IPS DF 4.7 (cell line): ENCODE measurements around the gene GTPBP10.
"Not testable (repeated sequence)": the region's sequence is repeated elsewhere in the genome, so short reads cannot be mapped to it uniquely, and the experiment has no call there.

Experiments used
- DNase-seq: peaks from one replicate; pipeline ENCODE4 v3.0.0-alpha.2; 2013; ENCODE audit warnings: low spot score; ENCODE audit errors: extremely low read depth

GTPBP10 gene, protein sequence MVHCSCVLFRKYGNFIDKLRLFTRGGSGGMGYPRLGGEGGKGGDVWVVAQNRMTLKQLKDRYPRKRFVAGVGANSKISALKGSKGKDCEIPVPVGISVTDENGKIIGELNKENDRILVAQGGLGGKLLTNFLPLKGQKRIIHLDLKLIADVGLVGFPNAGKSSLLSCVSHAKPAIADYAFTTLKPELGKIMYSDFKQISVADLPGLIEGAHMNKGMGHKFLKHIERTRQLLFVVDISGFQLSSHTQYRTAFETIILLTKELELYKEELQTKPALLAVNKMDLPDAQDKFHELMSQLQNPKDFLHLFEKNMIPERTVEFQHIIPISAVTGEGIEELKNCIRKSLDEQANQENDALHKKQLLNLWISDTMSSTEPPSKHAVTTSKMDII

DNA sequence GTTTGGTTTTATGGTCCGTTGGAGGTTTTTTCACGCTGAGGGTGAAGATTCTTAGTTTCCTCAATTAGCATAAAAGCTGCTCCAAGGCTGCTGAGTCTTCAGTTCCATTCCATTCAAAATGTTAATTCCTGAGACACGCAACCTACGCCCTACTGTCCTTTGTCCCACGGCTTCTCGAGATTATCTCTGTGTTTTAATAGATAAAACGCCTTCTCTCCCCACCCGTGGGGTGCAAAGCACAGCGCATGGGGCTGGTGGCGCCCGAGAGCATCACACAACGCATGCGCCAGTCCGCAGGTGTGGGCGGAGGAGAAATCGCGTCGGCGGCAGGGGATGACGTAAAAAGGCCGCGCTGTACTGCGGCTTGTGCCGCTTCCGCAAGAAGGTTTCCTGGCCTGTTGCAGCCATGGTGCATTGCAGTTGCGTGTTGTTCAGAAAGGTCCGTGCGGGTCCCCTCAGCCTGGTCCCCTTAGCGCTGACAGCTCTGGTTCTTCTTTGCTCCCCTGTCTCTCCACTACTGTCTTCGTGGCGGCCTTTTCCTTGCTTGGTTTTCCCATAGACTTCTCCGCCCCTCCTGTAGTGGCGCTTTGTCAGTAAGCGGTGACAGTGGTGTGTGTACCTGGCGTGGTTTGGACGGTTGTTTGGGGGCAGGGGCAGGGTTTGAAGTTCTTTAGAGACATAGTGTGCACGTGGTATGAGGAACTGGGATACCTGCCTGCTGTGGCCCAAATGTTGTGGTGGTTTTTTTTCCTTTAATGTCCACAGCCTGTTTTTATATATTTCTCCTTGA is at the start of gene GTPBP10:
TSS of gene GTPBP10 (plus strand) at position 381 of the 790 bp plus-strand sequence. CDS start at position 407, 26 bp downstream.
- peak; percentile 84 for DNase-seq

GRCh38 chr7:90298145-90299038 is 48.1 kb upstream of the GTPBP10 start:
- DNase-seq, result peak; percentile 19

DNA sequence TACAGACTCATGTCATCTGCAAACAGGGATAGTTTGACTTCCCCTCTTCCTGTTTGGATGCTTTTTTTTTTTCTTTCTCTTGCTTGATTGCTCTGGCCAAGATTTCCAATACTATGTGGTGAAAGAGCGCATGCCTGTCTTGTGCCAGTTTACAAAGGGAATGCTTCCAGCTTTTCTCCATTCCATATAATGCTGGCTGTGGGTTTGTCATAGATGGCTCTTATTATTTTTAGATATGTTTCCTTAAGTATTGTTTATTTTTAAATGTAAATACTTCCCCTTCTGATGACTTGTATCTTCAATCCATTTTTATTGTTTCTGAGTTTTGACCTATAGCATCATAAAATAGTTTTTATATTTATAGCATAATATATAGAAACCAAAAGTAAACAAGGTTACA is 43.3 kb upstream of the GTPBP10 start:
- DNase-seq, result no peak

- DNase-seq, result no peak
Observed at GRCh38 chr7:90309872-90310271, 36.6 kb upstream of the GTPBP10 start.

DNA sequence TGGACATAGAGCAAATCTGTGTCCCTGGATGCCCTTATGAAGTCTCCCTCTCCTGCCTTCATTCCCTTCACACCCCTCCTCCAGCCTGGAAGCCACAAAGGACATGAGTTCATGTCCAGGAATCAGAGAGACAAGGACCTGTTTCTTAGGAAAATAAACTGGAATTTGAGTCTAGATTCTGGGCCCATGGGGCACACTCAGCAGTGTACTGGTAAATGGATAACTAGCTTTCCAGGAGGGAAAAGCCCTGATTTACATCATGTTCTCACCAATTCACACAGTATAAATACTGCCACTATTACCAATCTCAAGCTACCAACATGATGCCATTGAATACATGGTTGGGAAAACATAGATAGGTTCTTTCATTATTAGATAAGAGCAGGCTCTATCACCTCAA is 35.3 kb upstream of the GTPBP10 start:
- DNase-seq, result no peak

DNA sequence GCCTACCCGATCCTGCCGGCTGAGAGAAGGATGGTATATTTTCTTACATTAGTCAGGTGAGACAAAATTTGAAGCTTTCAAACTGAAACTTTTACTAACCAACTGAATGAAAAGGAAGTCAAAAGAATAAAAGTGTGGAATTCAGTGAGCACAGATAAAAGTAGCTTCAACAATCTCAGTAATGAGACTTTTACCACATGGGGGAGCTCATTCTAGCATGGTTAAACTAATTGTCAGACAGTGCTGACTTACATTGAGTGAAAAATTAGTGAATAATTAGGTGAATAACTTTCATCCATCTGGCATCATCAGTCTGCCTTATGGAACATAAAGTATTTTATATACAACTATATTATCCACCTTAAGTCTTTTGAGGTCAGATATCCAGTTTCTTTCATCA is 33.8 kb upstream of the GTPBP10 start:
- DNase-seq, result no peak

DNA sequence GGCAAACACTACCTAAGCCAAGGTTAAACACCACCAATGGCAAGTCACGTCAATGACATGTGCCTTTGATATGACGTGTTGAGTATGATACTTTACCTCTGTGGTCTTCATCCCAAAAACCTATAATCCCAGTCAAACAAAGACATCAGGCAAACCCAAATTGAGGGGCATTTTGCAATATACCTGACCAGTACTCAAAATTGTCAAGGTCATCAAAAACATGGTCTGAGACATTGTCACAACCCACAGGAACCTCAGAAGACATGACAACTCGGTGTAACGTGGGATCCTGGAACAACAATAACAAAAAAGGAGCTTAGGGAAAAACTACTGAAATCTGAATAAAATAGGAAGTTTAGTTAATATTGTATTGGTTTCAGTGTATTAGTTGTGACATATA is 32.6 kb upstream of the GTPBP10 start:
- no peak for DNase-seq

GRCh38 chr7:90320014-90320413 is 26.5 kb upstream of the GTPBP10 start:
- DNase-seq, result no peak

- no peak for DNase-seq
Observed at GRCh38 chr7:90320418-90320800, 26.1 kb upstream of the GTPBP10 start.

DNA sequence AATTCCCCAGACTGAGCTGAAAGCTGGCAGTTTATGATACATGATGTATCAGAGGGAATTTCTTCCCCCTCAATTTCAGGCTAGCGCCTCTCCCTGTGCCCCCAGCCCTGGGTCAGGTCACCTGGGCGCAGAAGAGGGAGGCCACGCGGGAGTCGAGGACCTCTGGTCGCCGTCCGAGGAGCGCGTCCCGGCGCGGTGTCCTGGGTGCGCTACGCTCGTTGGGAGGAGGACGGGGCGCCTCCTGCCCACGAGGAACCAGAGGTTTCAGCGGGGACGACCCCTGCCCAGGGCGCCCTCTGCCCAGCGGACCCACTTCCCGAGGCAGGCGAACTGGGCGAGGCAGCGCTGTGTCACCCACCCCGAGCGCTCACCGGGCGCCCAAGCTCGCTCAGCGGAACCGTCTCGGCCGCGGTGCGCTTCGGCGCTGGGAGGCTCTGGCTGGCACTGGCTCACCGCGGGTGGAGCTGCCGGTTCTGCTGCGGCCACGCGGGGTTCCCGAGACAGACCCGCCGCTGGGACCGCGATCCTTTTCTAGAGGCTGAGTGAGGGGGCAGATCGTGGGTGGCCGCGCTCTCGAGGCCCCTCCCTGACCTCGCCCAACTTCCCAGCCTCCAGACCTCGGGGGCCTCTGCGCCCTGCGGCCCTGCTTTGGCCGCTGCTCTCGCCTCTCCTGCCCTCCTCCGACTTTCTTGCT is 25.6 kb upstream of the GTPBP10 start, which contains the start of gene FAM237B:
TSS of gene FAM237B (minus strand) at position 504 of the 694 bp plus-strand sequence. CDS start 1,556 bp downstream, outside the sequence.
- no peak for DNase-seq

- DNase-seq, result no peak
Observed at GRCh38 chr7:90322837-90323236, 23.7 kb upstream of the GTPBP10 start.

DNA sequence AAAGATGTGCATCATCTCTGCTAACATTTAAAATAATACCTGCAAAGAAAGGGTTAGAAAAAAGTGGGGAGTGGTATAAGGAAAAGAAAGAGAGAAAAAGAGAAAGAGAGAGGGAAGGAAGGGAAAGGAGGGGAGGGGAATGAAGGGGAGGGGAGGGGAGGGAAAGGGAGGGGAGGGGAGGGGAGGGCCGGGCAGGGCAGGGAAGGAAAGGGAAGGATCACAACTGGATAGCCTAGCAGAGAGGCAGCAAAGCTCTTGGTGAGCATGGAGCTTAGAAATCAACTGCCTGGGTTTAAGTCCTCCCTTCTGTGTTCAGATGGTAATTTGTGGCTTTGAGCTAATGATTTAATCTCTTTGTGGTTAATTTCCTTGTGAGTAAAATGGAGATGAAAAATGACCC is 20.0 kb upstream of the GTPBP10 start:
- DNase-seq, result no peak

GRCh38 chr7:90334193-90334843 is 12.2 kb upstream of the GTPBP10 start:
- no peak for DNase-seq

DNA sequence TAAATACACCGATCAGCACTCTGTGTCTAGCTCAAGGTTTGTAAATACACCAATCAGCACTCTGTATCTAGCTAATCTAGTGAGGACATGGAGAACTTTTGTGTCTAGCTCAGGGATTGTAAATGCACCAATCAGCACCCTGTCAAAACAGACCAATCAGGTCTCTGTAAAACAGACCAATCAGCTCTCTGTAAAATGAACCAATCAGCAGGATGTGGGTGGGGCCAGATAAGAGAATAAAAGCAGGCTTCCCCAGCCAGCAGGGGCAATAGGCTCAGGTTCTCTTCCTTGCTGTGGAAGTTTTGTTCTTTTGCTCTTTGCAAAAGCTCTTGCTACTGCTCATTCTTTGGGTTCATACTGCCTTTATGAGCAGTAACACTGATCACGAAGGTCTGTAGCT is 11.6 kb upstream of the GTPBP10 start:
- not testable (repeated sequence) for DNase-seq

DNA sequence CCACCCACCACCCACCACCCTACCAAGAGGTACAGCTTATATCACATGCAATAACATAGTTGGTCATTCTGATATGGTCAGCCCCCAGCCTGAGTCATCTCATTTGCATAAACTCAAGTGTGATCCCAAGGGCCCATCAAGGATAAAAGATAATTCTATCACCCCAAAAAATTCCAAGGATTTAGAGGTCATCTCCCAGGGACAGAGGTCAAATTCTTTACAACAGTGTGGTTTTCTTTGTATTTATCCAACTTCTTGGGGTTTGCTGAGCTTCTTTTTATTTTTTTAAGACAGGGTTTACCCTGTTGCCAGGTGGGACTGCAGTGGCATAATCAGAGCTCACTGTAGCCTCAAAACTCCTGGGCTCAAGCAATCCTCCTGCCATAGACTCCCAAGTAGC is 9.4 kb upstream of the GTPBP10 start:
- DNase-seq, result no peak

DNA sequence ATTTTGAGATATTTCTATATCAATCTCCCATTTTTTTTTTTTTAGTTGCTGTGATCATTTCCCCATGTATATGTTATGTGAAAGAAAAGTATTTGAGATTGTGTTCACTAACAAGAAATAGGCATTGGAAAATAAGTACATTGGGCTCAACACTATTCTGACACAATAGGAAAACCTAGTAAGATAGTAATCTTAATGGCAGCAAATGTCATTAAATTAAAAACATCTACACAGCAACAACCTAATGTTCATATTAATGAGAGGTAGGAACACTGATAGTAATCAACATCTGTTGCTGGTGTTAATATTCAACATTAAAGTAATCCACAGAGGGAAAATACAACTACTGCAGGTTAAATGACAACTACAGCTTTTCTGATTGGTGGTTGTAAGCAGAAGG is 1.5 kb upstream of the GTPBP10 start:
- no peak for DNase-seq

- no peak for DNase-seq
Observed at GRCh38 chr7:90345595-90346335, 751 bp upstream of the GTPBP10 start.

DNA sequence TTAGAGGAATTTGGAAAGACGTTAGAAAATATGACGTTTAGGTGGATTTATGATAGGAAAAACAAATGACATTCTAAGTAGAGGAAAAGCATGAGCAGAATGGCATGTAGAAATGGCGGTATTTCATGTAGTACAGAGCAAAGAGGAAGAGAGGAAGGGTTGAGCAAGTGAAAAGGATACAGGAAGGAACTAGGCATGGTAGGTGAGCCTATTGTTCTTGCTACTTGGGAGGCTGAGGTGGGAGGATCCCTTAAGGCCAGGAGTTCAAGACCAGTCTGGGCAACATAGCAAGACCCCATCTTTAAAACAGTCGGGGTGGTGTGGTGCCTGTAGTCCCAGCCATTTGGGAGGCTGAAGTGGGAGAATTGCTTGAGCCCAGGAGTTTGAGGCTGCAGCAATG is 1.2 kb downstream of the GTPBP10 start:
- DNase-seq, result no peak

DNA sequence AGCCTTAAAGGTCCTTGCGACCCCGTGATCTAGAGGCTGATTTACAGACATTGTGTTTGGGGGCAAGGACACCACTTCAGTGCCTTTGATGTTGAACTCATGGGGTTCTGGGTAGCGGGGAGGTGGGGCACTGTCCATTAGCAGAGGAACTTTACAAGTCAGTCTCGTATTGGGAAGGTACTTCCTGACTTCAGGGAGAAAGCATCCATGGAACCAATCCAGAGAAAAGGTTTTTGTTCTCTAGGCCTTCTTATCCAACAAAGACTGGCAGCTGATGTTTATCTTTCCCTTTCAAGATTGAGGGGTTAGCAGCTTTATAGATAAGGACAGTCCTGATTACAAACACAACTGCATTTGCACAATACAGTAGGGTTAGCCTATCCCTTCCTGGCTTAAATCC is 2.8 kb downstream of the GTPBP10 start:
- DNase-seq, result no peak

- not testable (repeated sequence) for DNase-seq
Observed at GRCh38 chr7:90350032-90350431, 3.5 kb downstream of the GTPBP10 start.
